Hepatocyte (in vitro differentiated cells): ENCODE measurements around the gene ABCB1. TPM values are rescaled to one million over a fixed set of nuclear protein-coding genes. Genes with fewer than 3 reads are reported as not detected.

Experiments
- DNase-seq: peaks from one replicate; pipeline ENCODE4 v3.0.0-alpha.2; 2016; ENCODE audit warnings: low spot score
- H2AFZ ChIP-seq: fragments of 200-600 bp; sonication (generic); 2 replicates; pipeline ENCODE4 v1.6.0; 2016; ENCODE audit warnings: antibody characterized with exemption, mild to moderate bottlenecking
- H3K27ac ChIP-seq: fragments of 200-600 bp; sonication (generic); 2 replicates; pipeline ENCODE4 v1.5.1; 2016; ENCODE audit warnings: mild to moderate bottlenecking
- H3K27me3 ChIP-seq: fragments of 200-600 bp; sonication (generic); 2 replicates; pipeline ENCODE4 v1.6.1; 2016
- H3K36me3 ChIP-seq: fragments of 200-600 bp; sonication (generic); replicated peaks from 2 replicates; pipeline ENCODE4 v1.5.1; 2016; ENCODE audit warnings: low read depth; ENCODE audit not compliant: insufficient read depth
- H3K4me1 ChIP-seq: fragments of 200-600 bp; sonication (generic); 2 replicates; pipeline ENCODE4 v1.5.1; 2016; ENCODE audit warnings: mild to moderate bottlenecking, moderate library complexity; ENCODE audit not compliant: insufficient read depth
- H3K4me2 ChIP-seq: fragments of 200-600 bp; sonication (generic); 2 replicates; pipeline ENCODE4 v1.6.0; 2016
- H3K4me3 ChIP-seq: fragments of 200-600 bp; sonication (generic); 2 replicates; pipeline ENCODE4 v1.5.1; 2016; ENCODE audit warnings: mild to moderate bottlenecking
- H3K79me2 ChIP-seq: fragments of 200-600 bp; sonication (generic); 2 replicates; pipeline ENCODE4 v1.6.0; 2017; ENCODE audit warnings: mild to moderate bottlenecking
- H3K9me2 ChIP-seq: fragments of 200-600 bp; sonication (generic); replicated peaks from 2 replicates; pipeline ENCODE4 v1.6.0; 2017; ENCODE audit warnings: mild to moderate bottlenecking; ENCODE audit not compliant: insufficient read depth
- H3K9me3 ChIP-seq: fragments of 200-600 bp; sonication (generic); 2 replicates; pipeline ENCODE4 v1.5.1; 2016; ENCODE audit warnings: low read depth, mild to moderate bottlenecking
- H4K20me1 ChIP-seq: fragments of 200-600 bp; sonication (generic); 2 replicates; pipeline ENCODE4 v1.6.0; 2016; ENCODE audit warnings: mild to moderate bottlenecking; ENCODE audit not compliant: insufficient read depth, poor library complexity, severe bottlenecking
- CTCF ChIP-seq: fragments of 200-600 bp; sonication (generic); IDR thresholded peaks from 2 replicates; pipeline ENCODE4 v1.5.1; 2016; ENCODE audit warnings: antibody characterized with exemption, mild to moderate bottlenecking; ENCODE audit not compliant: poor library complexity
- EZH2 ChIP-seq: fragments of 200-600 bp; sonication (generic); IDR thresholded peaks from 2 replicates; pipeline ENCODE4 v1.6.1; 2016; ENCODE audit warnings: antibody characterized with exemption, mild to moderate bottlenecking, borderline replicate concordance
- EZH2phosphoT487 ChIP-seq: fragments of 200-600 bp; sonication (generic); IDR thresholded peaks from one replicate; pipeline ENCODE4 v1.6.1; 2018; ENCODE audit warnings: antibody characterized with exemption, mild to moderate bottlenecking, low read depth, moderate library complexity; ENCODE audit not compliant: unreplicated experiment, severe bottlenecking
- WGBS: methylation state at CpG from one replicate; pipeline ENCODE4 v1.1.6; 2016; ENCODE audit warnings: low lambda C conversion rate; ENCODE audit errors: missing lambda C conversion rate; 5-methylcytosine and 5-hydroxymethylcytosine counted together
- polyA plus RNA-seq: library from polyadenylated mRNA; unstranded; fragments of >200 nt; fragmentation: Nextera tagmentation; extraction: Ambion mirVana; gene quantifications from 2 replicates; pipeline ENCODE4 v1.2.1, GENCODE V29; 2016
- total RNA-seq: library from RNA; depleted of rRNA; stranded (reverse); fragments of >200 nt; gene quantifications from 2 replicates; pipeline ENCODE4 v1.2.3, GENCODE V29; 2014

The ABCB1 gene
- total and polyA plus RNA-seq, 2 experiments from 2014 or later, result 7.9 to 20.0 TPM

- Histone ChIP-seq H3K27me3 (no peaks in the 10 kb centered on the region), H3K4me3 (no peak overlapping the region), H3K4me1 (no peaks in the 10 kb centered on the region), H3K27ac (no peak overlapping the region), H3K79me2 (no peaks in the 10 kb centered on the region), H3K9me3 (no peaks in the 10 kb centered on the region), H3K36me3 (no peaks in the 10 kb centered on the region), H3K9me2 (no peaks in the 10 kb centered on the region), H2AFZ (no peak overlapping the region), H4K20me1 (no peaks in the 10 kb centered on the region), H3K4me2 (no peak overlapping the region)
- DNase-seq, result no peak
- TF ChIP-seq EZH2 (no peak), EZH2phosphoT487 (no peak), CTCF (no peak)
- 88% methylated on average over 1 of the region's 1 CpG for WGBS
These were observed 57.1 kb downstream of the ABCB1 start for GRCh38 chr7:87543623-87544022.

DNA sequence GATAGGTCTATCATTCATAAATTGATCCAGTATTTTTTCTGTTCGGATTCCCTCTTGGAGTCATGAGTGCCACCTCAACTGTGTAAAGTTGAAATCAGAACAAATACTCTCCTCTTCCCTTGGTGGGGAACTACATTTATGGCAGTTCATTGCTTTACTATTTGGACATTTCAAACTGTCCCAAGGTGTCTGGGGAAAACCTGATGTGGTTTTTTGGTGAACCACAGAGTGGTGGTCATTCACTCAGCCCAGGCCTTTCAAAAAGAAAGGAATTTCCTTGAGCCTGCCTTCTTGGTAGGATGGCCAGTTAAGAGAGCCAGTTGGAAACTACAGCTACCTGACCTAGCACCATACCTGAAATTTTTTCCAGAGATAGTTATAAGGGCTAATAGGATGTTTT, 59.0 kb downstream of the ABCB1 start:
- no peaks in the 10 kb centered on the region for H3K9me2 ChIP-seq
- H2AFZ ChIP-seq, result no peak overlapping the region

DNA sequence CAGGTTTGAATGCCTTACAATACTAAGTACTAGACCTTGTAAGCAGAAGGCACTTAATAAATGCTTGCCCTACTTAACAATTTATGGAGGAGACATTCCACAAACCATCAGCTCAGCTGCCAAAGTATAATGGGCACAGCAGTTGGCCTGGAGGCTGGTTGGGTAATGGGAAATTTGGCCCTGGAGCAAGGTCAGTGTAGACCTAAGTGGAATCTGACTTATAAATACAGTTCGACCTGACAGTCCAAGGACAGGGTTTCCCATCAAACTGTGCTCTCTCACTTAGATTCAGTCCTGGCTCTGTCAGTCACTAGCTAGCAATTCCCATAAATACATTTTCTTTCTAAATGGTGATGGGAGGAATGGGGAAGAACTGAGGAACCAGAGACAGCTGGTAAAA, 62.6 kb downstream of the ABCB1 start:
- Histone ChIP-seq H3K36me3 (no peaks in the 10 kb centered on the region), H4K20me1 (no peaks in the 10 kb centered on the region), H3K4me3 (no peak overlapping the region), H3K79me2 (no peaks in the 10 kb centered on the region), H2AFZ (no peak overlapping the region), H3K27me3 (no peaks in the 10 kb centered on the region), H3K4me2 (no peak overlapping the region), H3K4me1 (no peaks in the 10 kb centered on the region), H3K9me2 (no peaks in the 10 kb centered on the region), H3K27ac (no peak overlapping the region), H3K9me3 (no peaks in the 10 kb centered on the region)
- WGBS, result 73% methylated on average over 1 of the region's 1 CpG
- no peak for DNase-seq
- TF ChIP-seq EZH2phosphoT487 (no peak), CTCF (no peak)

More for the DNA sequence above, 59.0 kb downstream of the ABCB1 start:
- DNase-seq, result no peak
- H3K4me1 ChIP-seq, result no peaks in the 10 kb centered on the region
- no peaks in the 10 kb centered on the region for H4K20me1 ChIP-seq
- H3K4me2 ChIP-seq, result no peak overlapping the region
- no peak overlapping the region for H3K27ac ChIP-seq
- no peaks in the 10 kb centered on the region for H3K27me3 ChIP-seq
- H3K9me3 ChIP-seq, result no peaks in the 10 kb centered on the region
- WGBS, result 96% methylated on average over 1 of the region's 1 CpG
- no peaks in the 10 kb centered on the region for H3K79me2 ChIP-seq
- no peak overlapping the region for H3K4me3 ChIP-seq
- H3K36me3 ChIP-seq, result no peaks in the 10 kb centered on the region
- TF ChIP-seq EZH2 (no peak), CTCF (no peak), EZH2phosphoT487 (no peak)

- H3K4me1 ChIP-seq, result no peaks in the 10 kb centered on the region
- no peaks in the 10 kb centered on the region for H4K20me1 ChIP-seq
- 89% methylated on average over 2 of the region's 2 CpGs for WGBS
These were observed 66.6 kb downstream of the ABCB1 start for GRCh38 chr7:87534072-87534471.

More at GRCh38 chr7:87534072-87534471, 66.6 kb downstream of the ABCB1 start:
- Histone ChIP-seq H3K4me3 (no peak overlapping the region), H3K36me3 (no peaks in the 10 kb centered on the region), H3K9me2 (no peaks in the 10 kb centered on the region), H3K79me2 (no peaks in the 10 kb centered on the region), H3K27me3 (no peaks in the 10 kb centered on the region), H3K27ac (no peak overlapping the region), H2AFZ (no peak overlapping the region), H3K9me3 (no peaks in the 10 kb centered on the region), H3K4me2 (no peak overlapping the region)
- no peak for DNase-seq
- no peak for TF ChIP-seq EZH2
- no peak for TF ChIP-seq CTCF
- no peak for TF ChIP-seq EZH2phosphoT487
